ENCODE measurements around the gene TOMM40. TPM values are rescaled to one million over a fixed set of nuclear protein-coding genes. Genes with fewer than 3 reads are reported as not detected.
"Not testable (repeated sequence)": the region's sequence is repeated elsewhere in the genome, so short reads cannot be mapped to it uniquely, and the experiment has no call there.

Gene TOMM40
- total RNA-seq, 4 donors from 2014 or later, result 32.5 to 52.3 (median 46.4) TPM

GRCh38 chr19:44875666-44876451, 15.2 kb upstream of the TOMM40 start:
- intact Hi-C loops (cut with DNase I; ENCODE audit: low total_unique reads), result no loop called here
- 77 to 84% methylated on average over 22 of the region's 22 CpGs for WGBS, 2 donors
- no peak for TF ChIP-seq POLR2A (IDR thresholded peaks at IDR 0.05)
- H3K4me3 ChIP-seq (ENCODE audit: low read depth, poor library complexity, severe bottlenecking), result no peak overlapping the region
- DNase-seq (ENCODE audit: low spot score in 2 of 2), result no peak

- no peak for TF ChIP-seq CTCF (IDR thresholded peaks at IDR 0.05)
- TF ChIP-seq POLR2A (IDR thresholded peaks at IDR 0.05), result no peak
- no peak overlapping the region for H3K4me3 ChIP-seq (ENCODE audit: low read depth, poor library complexity, severe bottlenecking)
- DNase-seq (ENCODE audit: low spot score in 2 of 2), result no peak
- intact Hi-C loops (cut with DNase I; ENCODE audit: low total_unique reads), result no loop called here
- 63 to 69% methylated on average over 5 of the region's 5 CpGs for WGBS, 2 donors
Measured at GRCh38 chr19:44876930-44877535, 14.0 kb upstream of the TOMM40 start.

GRCh38 chr19:44878120-44878865, 12.8 kb upstream of the TOMM40 start:
- intact Hi-C loops (cut with DNase I; ENCODE audit: low total_unique reads), result no loop called here
- no peak overlapping the region for H3K4me3 ChIP-seq (ENCODE audit: low read depth, poor library complexity, severe bottlenecking)
- no peak for DNase-seq (ENCODE audit: low spot score in 2 of 2)
- WGBS, 2 donors, result 76 to 77% methylated on average over 16 to 26 of the region's 26 CpGs
- no peak for TF ChIP-seq POLR2A (IDR thresholded peaks at IDR 0.05)
- TF ChIP-seq CTCF (IDR thresholded peaks at IDR 0.05), result no peak

- H3K4me3 ChIP-seq (ENCODE audit: low read depth, poor library complexity, severe bottlenecking), result no peak overlapping the region
- intact Hi-C loops (cut with DNase I; ENCODE audit: low total_unique reads), result no loop called here
- no peak for TF ChIP-seq CTCF (IDR thresholded peaks at IDR 0.05)
- TF ChIP-seq POLR2A (IDR thresholded peaks at IDR 0.05), result no peak
- 72 to 79% methylated on average over 14 to 16 of the region's 18 CpGs for WGBS, 2 donors
- DNase-seq (ENCODE audit: low spot score in 2 of 2), result no peak
Measured at GRCh38 chr19:44879309-44880065, 11.6 kb upstream of the TOMM40 start.

GRCh38 chr19:44882063-44882462, 9.0 kb upstream of the TOMM40 start:
- intact Hi-C loops (cut with DNase I; ENCODE audit: low total_unique reads), result no loop called here
- TF ChIP-seq CTCF (IDR thresholded peaks at IDR 0.05) (no peak), POLR2A (IDR thresholded peaks at IDR 0.05) (no peak)
- no peak for DNase-seq (ENCODE audit: low spot score in 2 of 2)
- WGBS, 2 donors, result 90 to 94% methylated on average over 15 of the region's 15 CpGs
- no peak overlapping the region for H3K4me3 ChIP-seq (ENCODE audit: low read depth, poor library complexity, severe bottlenecking)

- DNase-seq (ENCODE audit: low spot score in 2 of 2); H3K4me3 ChIP-seq (ENCODE audit: low read depth, poor library complexity, severe bottlenecking); intact Hi-C loops (cut with DNase I; ENCODE audit: low total_unique reads): not testable (repeated sequence)
- 90 to 92% methylated on average over 19 of the region's 19 CpGs for WGBS, 2 donors
Measured at GRCh38 chr19:44882619-44883397, 8.2 kb upstream of the TOMM40 start.
